NCI-H146 (cell line): ENCODE measurements around the gene TBC1D1.
A peak's percentile ranks its signal among the peaks of the same experiment; 100 is the strongest.
"Not testable (repeated sequence)": the region's sequence is repeated elsewhere in the genome, so short reads cannot be mapped to it uniquely, and the experiment has no call there.

Experiments used
- DNase-seq: peaks from one replicate; lab custom pipeline; 2025; lab: John Stamatoyannopoulos, UW

Gene TBC1D1

GRCh38 chr4:37966044-37966443 is 75.2 kb downstream of the TBC1D1 start:
- DNase-seq, result no peak

- no peak for DNase-seq
Measured at GRCh38 chr4:37967736-37968135, 76.9 kb downstream of the TBC1D1 start.

GRCh38 chr4:37968747-37969146 is 77.9 kb downstream of the TBC1D1 start:
- DNase-seq, result no peak

- DNase-seq, result no peak
Measured at GRCh38 chr4:37970702-37971101, 79.8 kb downstream of the TBC1D1 start.

- no peak for DNase-seq
Measured at GRCh38 chr4:37971202-37971601, 80.3 kb downstream of the TBC1D1 start.

GRCh38 chr4:37973441-37973840 is 82.6 kb downstream of the TBC1D1 start:
- no peak for DNase-seq

GRCh38 chr4:37975321-37975822 is 84.5 kb downstream of the TBC1D1 start:
- not testable (repeated sequence) for DNase-seq

GRCh38 chr4:37976507-37976906 is 85.6 kb downstream of the TBC1D1 start:
- no peak for DNase-seq

- DNase-seq, result peak; percentile 83
Measured at GRCh38 chr4:37976991-37977470, 86.1 kb downstream of the TBC1D1 start.

GRCh38 chr4:37977471-37978247 is 86.8 kb downstream of the TBC1D1 start:
- peak; percentile 55 for DNase-seq

- peak; percentile 44 for DNase-seq
Measured at GRCh38 chr4:37978248-37978924, 87.5 kb downstream of the TBC1D1 start.

- no peak for DNase-seq
Measured at GRCh38 chr4:37980246-37980645, 89.4 kb downstream of the TBC1D1 start.

- no peak for DNase-seq
Measured at GRCh38 chr4:37981425-37981824, 90.5 kb downstream of the TBC1D1 start.

GRCh38 chr4:37981844-37982720 is 91.2 kb downstream of the TBC1D1 start:
- DNase-seq, result peak; percentile 21

- no peak for DNase-seq
Measured at GRCh38 chr4:37982736-37983135, 91.9 kb downstream of the TBC1D1 start.

GRCh38 chr4:37983951-37984350 is 93.1 kb downstream of the TBC1D1 start:
- no peak for DNase-seq

GRCh38 chr4:37985730-37986275 is 94.9 kb downstream of the TBC1D1 start:
- DNase-seq, result no peak

- no peak for DNase-seq
Measured at GRCh38 chr4:37988670-37989069, 97.8 kb downstream of the TBC1D1 start.

- no peak for DNase-seq
Measured at GRCh38 chr4:37989398-37990260, 98.7 kb downstream of the TBC1D1 start.

GRCh38 chr4:37990731-37991245 is 99.9 kb downstream of the TBC1D1 start:
- no peak for DNase-seq
